Breast epithelium (tissue), 3 donors: ENCODE data around the gene HNRNPAB.
"Not testable (repeated sequence)": the region's sequence is repeated elsewhere in the genome, so short reads cannot be mapped to it uniquely, and the experiment has no call there.

Experiments used
- POLR2A ChIP-seq: fragments of 450-650 bp; IDR thresholded peaks from one replicate; pipeline ENCODE4 v1.6.1; 2016; ENCODE audit warnings: antibody characterized with exemption, mild to moderate bottlenecking, moderate library complexity
- POLR2AphosphoS5 ChIP-seq, 3 donors: sonication (generic); formaldehyde crosslinking; IDR thresholded peaks; one replicate each; pipeline ENCODE4 v1.6.1; 2017; ENCODE audit warnings: antibody characterized with exemption in 3 of 3

- TF ChIP-seq POLR2A; POLR2AphosphoS5 (IDR thresholded peaks at IDR 0.05): not testable (repeated sequence)
Measured at GRCh38 chr5:178198151-178198550, 6.2 kb upstream of the HNRNPAB start.
